Spleen (tissue), 7 donors: Measurements from ENCODE around the gene TTC39A.

Experiments
- CTCF ChIP-seq, 11 experiments: fragments of 200-600 bp in 7 of 11; fragments of 450-650 bp in 4 of 11; sonication (generic) in 4 of 11; IDR thresholded peaks in 8 of 11; conservative IDR thresholded peaks in 3 of 11; 1 replicate in 7 of 11; 2 replicates in 4 of 11; pipeline versions ENCODE4 v1.4.0 to v1.8.0; 2016 to 2021; ENCODE audit warnings: antibody characterized with exemption in 11 of 11, inconsistent platforms in 4 of 11, mild to moderate bottlenecking in 1 of 11
- POLR2A ChIP-seq, 3 donors: fragments of 450-650 bp; IDR thresholded peaks; one replicate each; pipeline ENCODE4 v1.5.1; 2017; ENCODE audit warnings: antibody characterized with exemption in 3 of 3, mild to moderate bottlenecking in 1 of 3
- POLR2AphosphoS5 ChIP-seq, 3 donors: sonication (generic); formaldehyde crosslinking; IDR thresholded peaks; one replicate each; pipeline ENCODE4 v1.5.1; 2017; ENCODE audit warnings: antibody characterized with exemption in 3 of 3
- donor health status: DM: no; HTN: no; CAD: no; lungs with moderate emphysema.
- donor health status: DM: no; HTN: no; CAD: no.
- donor health status: DM: no; HTN: no; CAD: no.

GRCh38 chr1:51342591-51343206 lies 12.3 kb upstream of the TTC39A start:
- TF ChIP-seq POLR2A (IDR thresholded peaks at IDR 0.05), result no peak
- TF ChIP-seq CTCF (IDR thresholded peaks at IDR 0.05 in 8 of 11, conservative IDR thresholded peaks at IDR 0.05 in 3 of 11), result no peak
- TF ChIP-seq POLR2AphosphoS5 (IDR thresholded peaks at IDR 0.05), result no peak
